GM19328 (cell line): Measurements from ENCODE around the gene SCMH1.
"Not testable (repeated sequence)": the region's sequence is repeated elsewhere in the genome, so short reads cannot be mapped to it uniquely, and the experiment has no call there.

Experiments
- ATAC-seq: cut with Tn5 transposase; IDR thresholded peaks from one replicate; pipeline ENCODE4 v1.9.1; 2021; ENCODE audit warnings: mild to moderate bottlenecking, moderate library complexity; ENCODE audit not compliant: unreplicated experiment

SCMH1 gene

DNA sequence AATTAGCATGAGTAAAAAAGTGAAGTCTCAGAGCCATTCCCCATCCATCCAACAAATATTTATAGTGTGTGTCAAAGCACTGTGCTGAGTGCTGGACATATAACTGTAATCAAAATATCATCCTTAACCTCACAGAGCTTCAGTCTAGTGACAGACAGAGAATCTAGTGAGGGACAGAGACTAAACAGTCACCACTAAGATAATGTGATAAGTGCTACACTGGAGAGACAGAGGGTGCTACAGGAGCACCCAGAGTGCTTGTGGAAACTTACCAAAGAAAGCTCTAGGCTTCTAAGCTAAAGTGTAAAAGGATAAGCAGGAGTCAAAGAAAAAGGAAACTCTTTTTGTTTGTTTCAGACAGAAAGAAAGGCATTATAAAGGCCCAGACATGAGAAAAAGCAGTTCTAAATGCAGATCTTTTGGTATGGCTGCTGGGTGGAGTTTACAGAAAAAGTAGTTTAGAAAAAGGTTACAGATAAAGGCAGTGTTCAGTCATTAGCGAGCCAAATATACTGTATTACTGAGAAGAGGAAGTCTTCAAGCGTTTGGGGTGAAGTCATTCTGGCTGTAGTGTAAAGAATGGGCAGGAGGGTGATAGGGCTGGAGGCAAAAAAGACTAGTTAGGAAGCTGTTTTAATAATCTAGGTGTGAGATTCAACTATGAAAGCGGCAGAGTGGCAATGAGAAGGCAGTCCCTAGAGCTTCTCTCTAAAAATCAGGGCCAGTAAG lies 83.8 kb downstream of the SCMH1 start:
- ATAC-seq: no peak

DNA sequence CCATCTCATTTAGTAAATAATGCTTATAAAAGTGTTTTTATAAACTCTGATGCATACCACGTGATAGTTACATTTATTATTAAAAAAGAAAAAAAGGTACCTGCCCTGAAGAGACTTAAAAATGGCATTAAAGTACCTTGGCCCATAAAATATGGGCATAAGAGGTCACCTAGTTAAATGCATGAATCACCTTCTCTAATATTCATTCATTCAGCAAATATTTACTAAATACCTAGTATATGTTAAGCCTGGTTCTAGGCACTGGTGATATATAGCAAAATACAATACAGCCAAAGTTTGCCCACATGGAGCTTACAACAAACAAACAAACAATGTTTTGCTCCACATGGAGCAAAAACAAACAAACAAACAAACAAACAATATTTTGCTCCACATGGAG lies 87.0 kb downstream of the SCMH1 start:
- ATAC-seq: no peak

GRCh38 chr1:41153750-41154274 lies 88.3 kb downstream of the SCMH1 start:
- ATAC-seq: no peak

GRCh38 chr1:41152622-41153044 lies 89.5 kb downstream of the SCMH1 start:
- no peak for ATAC-seq

GRCh38 chr1:41151846-41152245 lies 90.3 kb downstream of the SCMH1 start:
- ATAC-seq: no peak

DNA sequence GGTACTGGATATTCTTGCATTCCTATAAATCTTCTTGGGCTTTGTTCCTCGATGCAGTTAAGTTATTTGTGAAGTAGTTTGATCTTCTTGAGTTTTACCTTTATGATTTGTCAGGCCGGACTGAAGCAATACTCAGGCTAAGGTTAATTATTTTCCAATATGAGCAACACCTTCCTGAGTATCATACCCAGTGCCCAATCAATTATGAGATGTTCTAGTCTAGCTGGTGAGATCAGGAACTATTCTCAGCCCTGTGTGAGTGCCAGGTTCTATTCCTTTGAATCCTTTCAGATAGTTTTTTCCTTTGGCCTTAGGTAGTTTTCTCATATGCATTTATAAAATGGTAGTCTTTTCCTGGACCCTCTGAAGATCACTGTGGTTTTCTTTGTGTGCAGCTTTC lies 92.5 kb downstream of the SCMH1 start:
- ATAC-seq: no peak

GRCh38 chr1:41144285-41144684 lies 97.8 kb downstream of the SCMH1 start:
- no peak for ATAC-seq

- no peak for ATAC-seq
Measured at GRCh38 chr1:41138549-41138948, 103.6 kb downstream of the SCMH1 start.

GRCh38 chr1:41135196-41135947 lies 106.7 kb downstream of the SCMH1 start:
- no peak for ATAC-seq

- ATAC-seq: not testable (repeated sequence)
Measured at GRCh38 chr1:41134325-41134724, 107.8 kb downstream of the SCMH1 start.

- no peak for ATAC-seq
Measured at GRCh38 chr1:41122851-41123518, 119.1 kb downstream of the SCMH1 start.

- ATAC-seq: no peak
Measured at GRCh38 chr1:41122148-41122547, 120.0 kb downstream of the SCMH1 start.

- no peak for ATAC-seq
Measured at GRCh38 chr1:41118645-41119044, 123.5 kb downstream of the SCMH1 start.

- ATAC-seq: not testable (repeated sequence)
Measured at GRCh38 chr1:41117241-41117640, 124.9 kb downstream of the SCMH1 start.

GRCh38 chr1:41110736-41111135 lies 131.4 kb downstream of the SCMH1 start:
- no peak for ATAC-seq

DNA sequence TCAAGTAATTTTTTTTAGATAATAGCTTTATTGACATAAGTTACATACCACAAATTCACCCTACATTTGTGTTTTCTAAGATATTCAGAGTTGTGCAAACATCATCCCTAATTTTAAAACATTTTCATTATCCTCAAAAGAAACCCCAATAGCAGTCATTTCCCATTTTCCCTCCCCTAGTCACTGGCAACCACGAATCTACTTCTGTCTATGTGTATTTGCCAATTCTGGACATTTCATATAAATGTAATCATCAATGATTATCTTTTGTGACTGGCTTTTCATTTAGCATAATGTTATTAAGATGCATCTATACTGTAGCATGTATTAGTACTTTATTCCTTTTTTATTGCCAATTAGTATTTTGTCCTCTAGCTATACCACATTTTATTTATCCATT lies 131.8 kb downstream of the SCMH1 start:
- no peak for ATAC-seq

- no peak for ATAC-seq
Measured at GRCh38 chr1:41109310-41110197, 132.6 kb downstream of the SCMH1 start.

DNA sequence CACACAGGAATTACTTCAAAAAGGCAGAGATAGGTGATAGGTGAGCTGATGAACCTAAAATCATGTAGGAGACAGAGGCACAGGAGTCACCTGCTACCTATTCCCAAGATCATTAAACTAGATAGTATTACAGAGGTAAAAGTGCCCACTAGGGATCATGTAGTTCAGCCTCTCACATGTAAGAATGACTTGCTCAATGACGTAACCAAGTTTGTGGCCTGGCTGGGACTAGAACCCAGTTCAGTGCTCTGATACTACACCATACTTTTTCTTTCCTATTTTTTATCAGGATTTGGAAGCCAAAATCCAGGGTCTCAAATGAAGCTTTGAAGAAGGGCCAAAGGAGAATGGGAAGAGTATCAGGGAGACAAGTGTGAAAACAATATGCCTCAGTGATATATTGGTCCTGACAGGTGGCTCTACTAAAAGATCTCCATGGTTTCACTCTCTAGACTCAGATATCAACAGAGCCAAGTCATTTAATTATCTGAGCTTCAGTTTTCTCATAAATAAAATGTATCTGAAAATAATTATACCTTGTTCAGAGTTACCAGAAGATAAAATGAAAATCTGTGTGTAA lies 133.3 kb downstream of the SCMH1 start:
- ATAC-seq: no peak

DNA sequence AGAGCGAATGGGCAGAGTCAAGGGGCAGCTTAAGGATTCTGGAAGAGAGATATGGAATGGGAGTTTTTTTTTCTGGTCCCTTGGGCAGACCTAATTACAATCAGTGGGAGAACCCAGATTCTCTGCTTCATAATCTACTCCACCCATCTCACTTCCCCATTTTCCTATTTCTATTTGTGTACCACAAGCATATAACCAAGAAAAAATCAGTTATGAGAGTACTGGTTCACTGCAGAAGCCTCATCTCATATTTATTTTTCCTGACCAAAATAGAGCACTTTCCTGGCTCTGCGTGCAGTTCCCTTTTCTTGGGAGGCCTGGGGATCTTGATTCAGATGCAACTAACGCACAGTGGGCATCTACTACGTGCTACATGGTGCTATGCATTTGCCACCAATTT lies 138.3 kb downstream of the SCMH1 start:
- no peak for ATAC-seq

DNA sequence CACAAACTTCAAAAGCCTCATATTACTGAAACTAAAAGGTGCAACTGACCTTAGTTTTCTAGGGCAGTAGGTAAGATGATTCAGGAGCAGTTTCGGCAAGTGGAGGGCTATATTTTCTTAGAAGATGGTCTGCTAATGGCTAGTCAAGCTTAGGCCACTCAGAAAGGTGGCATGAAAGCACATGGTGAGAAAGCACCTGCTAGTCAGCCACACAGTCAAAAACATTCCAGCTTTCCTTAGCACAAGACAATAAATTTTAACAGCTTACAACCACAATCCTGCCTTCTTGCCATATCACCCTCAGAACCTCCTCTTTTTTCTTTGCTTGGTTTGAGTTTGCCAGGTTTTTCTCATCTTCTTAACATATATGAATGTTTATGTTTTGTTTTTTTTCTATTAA lies 139.5 kb downstream of the SCMH1 start:
- ATAC-seq: no peak
